ENCODE measurements around the gene VSIR.

- TF ChIP-seq TEAD4 (IDR thresholded peaks at IDR 0.05): no peak
- TF ChIP-seq, protein P1, sequence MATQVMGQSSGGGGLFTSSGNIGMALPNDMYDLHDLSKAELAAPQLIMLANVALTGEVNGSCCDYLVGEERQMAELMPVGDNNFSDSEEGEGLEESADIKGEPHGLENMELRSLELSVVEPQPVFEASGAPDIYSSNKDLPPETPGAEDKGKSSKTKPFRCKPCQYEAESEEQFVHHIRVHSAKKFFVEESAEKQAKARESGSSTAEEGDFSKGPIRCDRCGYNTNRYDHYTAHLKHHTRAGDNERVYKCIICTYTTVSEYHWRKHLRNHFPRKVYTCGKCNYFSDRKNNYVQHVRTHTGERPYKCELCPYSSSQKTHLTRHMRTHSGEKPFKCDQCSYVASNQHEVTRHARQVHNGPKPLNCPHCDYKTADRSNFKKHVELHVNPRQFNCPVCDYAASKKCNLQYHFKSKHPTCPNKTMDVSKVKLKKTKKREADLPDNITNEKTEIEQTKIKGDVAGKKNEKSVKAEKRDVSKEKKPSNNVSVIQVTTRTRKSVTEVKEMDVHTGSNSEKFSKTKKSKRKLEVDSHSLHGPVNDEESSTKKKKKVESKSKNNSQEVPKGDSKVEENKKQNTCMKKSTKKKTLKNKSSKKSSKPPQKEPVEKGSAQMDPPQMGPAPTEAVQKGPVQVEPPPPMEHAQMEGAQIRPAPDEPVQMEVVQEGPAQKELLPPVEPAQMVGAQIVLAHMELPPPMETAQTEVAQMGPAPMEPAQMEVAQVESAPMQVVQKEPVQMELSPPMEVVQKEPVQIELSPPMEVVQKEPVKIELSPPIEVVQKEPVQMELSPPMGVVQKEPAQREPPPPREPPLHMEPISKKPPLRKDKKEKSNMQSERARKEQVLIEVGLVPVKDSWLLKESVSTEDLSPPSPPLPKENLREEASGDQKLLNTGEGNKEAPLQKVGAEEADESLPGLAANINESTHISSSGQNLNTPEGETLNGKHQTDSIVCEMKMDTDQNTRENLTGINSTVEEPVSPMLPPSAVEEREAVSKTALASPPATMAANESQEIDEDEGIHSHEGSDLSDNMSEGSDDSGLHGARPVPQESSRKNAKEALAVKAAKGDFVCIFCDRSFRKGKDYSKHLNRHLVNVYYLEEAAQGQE (IDR thresholded peaks at IDR 0.05; ENCODE audit: low read depth): no peak
- TF ChIP-seq, protein P2, sequence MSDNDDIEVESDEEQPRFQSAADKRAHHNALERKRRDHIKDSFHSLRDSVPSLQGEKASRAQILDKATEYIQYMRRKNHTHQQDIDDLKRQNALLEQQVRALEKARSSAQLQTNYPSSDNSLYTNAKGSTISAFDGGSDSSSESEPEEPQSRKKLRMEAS (IDR thresholded peaks at IDR 0.05): no peak
- TF ChIP-seq TAF1 (IDR thresholded peaks at IDR 0.05; ENCODE audit: low read depth): no peak
- no peak for TF ChIP-seq NFIC (IDR thresholded peaks at IDR 0.05)
- TF ChIP-seq YY1 (IDR thresholded peaks at IDR 0.05; ENCODE audit: low read depth): no peak
- TF ChIP-seq RAD21 (IDR thresholded peaks at IDR 0.05; ENCODE audit: low read depth): no peak
- TF ChIP-seq ZBTB7A (IDR thresholded peaks at IDR 0.05; ENCODE audit: low read depth): no peak
- TF ChIP-seq TCF12 (IDR thresholded peaks at IDR 0.05; ENCODE audit: low read depth): no peak
These were observed 43.1 kb upstream of the VSIR start for GRCh38 chr10:71816421-71816851.

Data from Ishikawa (cell line).